ENCODE measurements around the gene QSER1. TPM values are rescaled to one million over a fixed set of nuclear protein-coding genes. Genes with fewer than 3 reads are reported as not detected.
A peak's percentile ranks its signal among the peaks of the same experiment; 100 is the strongest.
"Not testable (repeated sequence)": the region's sequence is repeated elsewhere in the genome, so short reads cannot be mapped to it uniquely, and the experiment has no call there.

The QSER1 gene
- total and polyA plus RNA-seq, 2 experiments from 2014 or later: 3.7 to 27.1 TPM

DNA sequence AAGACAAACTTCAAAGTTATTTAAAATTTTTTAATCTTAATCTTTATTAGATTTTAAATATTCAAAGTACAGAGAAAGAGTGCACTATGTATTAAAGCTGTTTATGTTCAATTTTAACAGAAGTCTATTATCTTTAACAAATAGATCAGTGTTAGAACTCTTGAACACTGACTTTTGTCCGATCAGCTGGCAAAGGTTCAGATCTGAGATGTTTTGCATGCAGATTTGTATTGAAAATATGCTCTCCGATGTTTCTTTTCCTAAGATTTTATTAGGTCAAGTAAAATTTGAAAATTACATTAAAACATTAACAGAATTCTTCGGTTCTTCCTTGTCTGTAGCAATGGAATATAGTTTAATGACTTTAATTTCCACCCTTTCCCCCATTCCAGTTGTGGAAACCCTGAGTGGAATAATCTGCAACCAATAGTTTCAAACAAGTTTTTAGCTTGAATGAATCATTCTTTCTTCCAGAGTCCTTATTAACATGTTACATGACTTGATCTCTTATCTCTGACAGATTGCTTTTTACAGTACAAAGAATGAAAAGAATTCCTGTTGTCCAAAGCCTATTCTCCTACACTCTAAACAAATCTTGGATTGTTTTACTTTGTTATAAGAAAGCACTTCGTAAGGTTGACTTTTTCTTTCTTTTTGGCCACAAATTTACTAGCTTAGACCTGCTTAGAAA is 135.4 kb downstream of the QSER1 start:
- Histone ChIP-seq H3K4me2 (peak overlapping the region; percentile 36), H3K79me2 (peaks cover 15% of the 10 kb centered on the region), H2AFZ (no peak overlapping the region), H3K36me3 (replicated peaks; ENCODE audit: insufficient read depth, low read depth) (no peaks in the 10 kb centered on the region), H3K4me3 (no peak overlapping the region), H3K27me3 (no peaks in the 10 kb centered on the region), H3K9me3 (ENCODE audit: low read depth) (no peaks in the 10 kb centered on the region), H3K9me2 (replicated peaks; ENCODE audit: insufficient read depth) (no peaks in the 10 kb centered on the region), H3K27ac (no peak overlapping the region), H4K20me1 (ENCODE audit: insufficient read depth, poor library complexity, severe bottlenecking) (no peaks in the 10 kb centered on the region), H3K4me1 (ENCODE audit: insufficient read depth) (peaks cover 16% of the 10 kb centered on the region)
- DNase-seq (ENCODE audit: low spot score): no peak
- WGBS (ENCODE audit: low lambda C conversion rate, missing lambda C conversion rate): 80% methylated on average over 4 of the region's 4 CpGs
- TF ChIP-seq, protein P1, sequence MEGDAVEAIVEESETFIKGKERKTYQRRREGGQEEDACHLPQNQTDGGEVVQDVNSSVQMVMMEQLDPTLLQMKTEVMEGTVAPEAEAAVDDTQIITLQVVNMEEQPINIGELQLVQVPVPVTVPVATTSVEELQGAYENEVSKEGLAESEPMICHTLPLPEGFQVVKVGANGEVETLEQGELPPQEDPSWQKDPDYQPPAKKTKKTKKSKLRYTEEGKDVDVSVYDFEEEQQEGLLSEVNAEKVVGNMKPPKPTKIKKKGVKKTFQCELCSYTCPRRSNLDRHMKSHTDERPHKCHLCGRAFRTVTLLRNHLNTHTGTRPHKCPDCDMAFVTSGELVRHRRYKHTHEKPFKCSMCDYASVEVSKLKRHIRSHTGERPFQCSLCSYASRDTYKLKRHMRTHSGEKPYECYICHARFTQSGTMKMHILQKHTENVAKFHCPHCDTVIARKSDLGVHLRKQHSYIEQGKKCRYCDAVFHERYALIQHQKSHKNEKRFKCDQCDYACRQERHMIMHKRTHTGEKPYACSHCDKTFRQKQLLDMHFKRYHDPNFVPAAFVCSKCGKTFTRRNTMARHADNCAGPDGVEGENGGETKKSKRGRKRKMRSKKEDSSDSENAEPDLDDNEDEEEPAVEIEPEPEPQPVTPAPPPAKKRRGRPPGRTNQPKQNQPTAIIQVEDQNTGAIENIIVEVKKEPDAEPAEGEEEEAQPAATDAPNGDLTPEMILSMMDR (IDR thresholded peaks at IDR 0.05; ENCODE audit: poor library complexity): no peak
- TF ChIP-seq EZH2phosphoT487 (IDR thresholded peaks at IDR 0.05; ENCODE audit: low read depth, severe bottlenecking, unreplicated experiment) (no peak), EZH2 (IDR thresholded peaks at IDR 0.05; ENCODE audit: borderline replicate concordance) (no peak)

DNA sequence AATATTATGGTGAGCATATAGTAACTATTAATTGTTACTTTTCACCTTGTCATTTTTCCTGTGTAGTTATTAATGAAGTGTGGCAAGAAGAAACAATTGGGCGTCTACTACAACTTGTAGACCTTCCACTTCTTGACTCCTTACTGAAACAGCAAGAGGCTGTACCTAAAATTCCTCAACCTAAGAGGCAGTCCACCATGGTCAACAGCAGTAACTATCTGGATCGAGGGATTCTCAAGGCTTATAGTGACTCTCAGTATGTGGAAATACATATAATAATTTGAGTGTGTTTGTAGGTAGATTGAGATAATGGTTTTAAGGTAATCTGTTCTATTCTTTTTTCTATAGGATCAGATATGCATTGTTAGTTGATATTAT is 135.9 kb downstream of the QSER1 start:
- whole genome bisulfite sequencing (ENCODE audit: low lambda C conversion rate, missing lambda C conversion rate): 64% methylated on average over 2 of the region's 2 CpGs
- TF ChIP-seq, protein P1 (IDR thresholded peaks at IDR 0.05; ENCODE audit: poor library complexity): no peak
- Histone ChIP-seq H3K4me3 (no peak overlapping the region), H3K4me2 (peak overlapping the region; percentile 36), H3K4me1 (ENCODE audit: insufficient read depth) (peaks cover 16% of the 10 kb centered on the region), H3K9me2 (replicated peaks; ENCODE audit: insufficient read depth) (no peaks in the 10 kb centered on the region), H3K27ac (no peak overlapping the region), H3K36me3 (replicated peaks; ENCODE audit: insufficient read depth, low read depth) (no peaks in the 10 kb centered on the region), H4K20me1 (ENCODE audit: insufficient read depth, poor library complexity, severe bottlenecking) (no peaks in the 10 kb centered on the region), H3K9me3 (ENCODE audit: low read depth) (no peaks in the 10 kb centered on the region), H3K79me2 (peaks cover 13% of the 10 kb centered on the region), H2AFZ (no peak overlapping the region), H3K27me3 (no peaks in the 10 kb centered on the region)
- DNase-seq (ENCODE audit: low spot score): no peak

DNA sequence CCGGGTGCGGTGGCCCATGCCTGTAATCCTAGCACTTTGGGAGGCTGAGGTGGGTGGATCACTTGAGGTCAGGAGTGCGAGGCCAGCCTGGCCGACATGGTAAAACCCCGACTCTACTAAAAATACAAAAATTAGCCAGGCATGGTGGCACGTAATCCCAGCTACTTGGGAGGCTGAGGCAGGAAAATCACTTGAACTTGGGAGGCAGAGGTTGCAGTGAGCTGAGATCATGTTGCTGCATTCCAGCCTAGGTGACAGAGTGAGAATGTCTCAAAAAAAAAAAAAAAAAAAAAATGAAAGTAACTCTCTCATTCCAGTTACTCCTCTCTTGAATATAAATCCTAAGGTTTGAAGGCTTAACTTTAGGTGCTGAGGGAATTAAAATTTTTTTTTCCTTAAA is 136.6 kb downstream of the QSER1 start:
- not testable (repeated sequence) for H3K79me2 ChIP-seq; H3K4me2 ChIP-seq; H3K9me2 ChIP-seq (replicated peaks; ENCODE audit: insufficient read depth); H4K20me1 ChIP-seq (ENCODE audit: insufficient read depth, poor library complexity, severe bottlenecking); H3K27me3 ChIP-seq; H3K27ac ChIP-seq; DNase-seq (ENCODE audit: low spot score); H3K36me3 ChIP-seq (replicated peaks; ENCODE audit: insufficient read depth, low read depth); H3K4me3 ChIP-seq; H3K9me3 ChIP-seq (ENCODE audit: low read depth); H2AFZ ChIP-seq
- 86% methylated on average over 6 of the region's 6 CpGs for WGBS (ENCODE audit: low lambda C conversion rate, missing lambda C conversion rate)
- H3K4me1 ChIP-seq (ENCODE audit: insufficient read depth): peaks cover 16% of the 10 kb centered on the region

Small RNA genes lying within 50 kb of the gene (small RNA-seq; reads per million reads assigned to genes)
- not detected for gene RF00019

Other genes starting within 250 kb of the QSER1 start
- 0.03 and 0.12 TPM in 2 replicates for gene CCDC73, start 98.1 kb upstream of the QSER1 start, total RNA-seq
- gene CCDC73, start 98.1 kb upstream of the QSER1 start, polyA plus RNA-seq: 0.06 TPM in 1 of 2 replicates, not detected in the other
- gene PRRG4, start 62.9 kb upstream of the QSER1 start, total RNA-seq: 9.2 and 12.1 TPM in 2 replicates
- gene PRRG4, start 62.9 kb upstream of the QSER1 start, polyA plus RNA-seq: 3.0 TPM in 2 replicates
- 21.3 and 21.5 TPM in 2 replicates for gene DEPDC7, start 123.1 kb downstream of the QSER1 start, total RNA-seq
- gene DEPDC7, start 123.1 kb downstream of the QSER1 start, polyA plus RNA-seq: 12.1 and 12.5 TPM in 2 replicates
- gene TCP11L1, start 146.8 kb downstream of the QSER1 start, total RNA-seq: 16.8 and 25.5 TPM in 2 replicates
- 9.8 and 11.2 TPM in 2 replicates for gene TCP11L1, start 146.8 kb downstream of the QSER1 start, polyA plus RNA-seq